IMR-90 (cell line): Measurements from ENCODE around the gene PRKCE.

Experiments used
- MXI1 ChIP-seq: IDR thresholded peaks from 2 replicates; pipeline ENCODE4 v1.6.1; 2012; ENCODE audit warnings: low read depth, mild to moderate bottlenecking, low read length, moderate library complexity, borderline replicate concordance
- POLR2A ChIP-seq: IDR thresholded peaks from 2 replicates; pipeline ENCODE4 v1.6.1; 2012; ENCODE audit warnings: mild to moderate bottlenecking, low read depth, low read length

GRCh38 chr2:45836316-45836715 is 184.8 kb downstream of the PRKCE start:
- TF ChIP-seq MXI1: no peak
- no peak for TF ChIP-seq POLR2A
